GM23338 (cell line): ENCODE data around the gene PPFIA2. TPM values are rescaled to one million over a fixed set of nuclear protein-coding genes. Genes with fewer than 3 reads are reported as not detected.

ENCODE experiments used
- ATAC-seq: fragments of 200-7000 bp; cut with Tn5 transposase; 3 replicates; pipeline ENCODE4 v1.9.1; 2020
- DNase-seq: peaks from one replicate; pipeline ENCODE4 v3.0.0-alpha.2; 2015; ENCODE audit warnings: low spot score
- H2AFZ ChIP-seq: fragments of 200-600 bp; sonication (generic); 2 replicates; pipeline ENCODE4 v1.8.0; 2016; ENCODE audit warnings: antibody characterized with exemption, mild to moderate bottlenecking, moderate library complexity
- H3F3A ChIP-seq: fragments of 200-600 bp; sonication (generic); replicated peaks from 2 replicates; pipeline ENCODE4 v1.8.0; 2017; ENCODE audit warnings: antibody characterized with exemption, mixed run types, low read depth
- H3K27ac ChIP-seq: fragments of 200-600 bp; sonication (generic); 2 replicates; pipeline ENCODE4 v1.6.1; 2016; ENCODE audit warnings: low read depth
- H3K27me3 ChIP-seq: fragments of 200-600 bp; sonication (generic); 2 replicates; pipeline ENCODE4 v1.8.0; 2016; ENCODE audit warnings: mild to moderate bottlenecking, mixed run types, moderate library complexity; ENCODE audit not compliant: insufficient read depth
- H3K36me3 ChIP-seq: fragments of 200-600 bp; sonication (generic); 2 replicates; pipeline ENCODE4 v1.8.0; 2016; ENCODE audit warnings: mild to moderate bottlenecking; ENCODE audit not compliant: insufficient read depth
- H3K4me1 ChIP-seq: fragments of 200-600 bp; sonication (generic); 2 replicates; pipeline ENCODE4 v1.8.0; 2016; ENCODE audit warnings: mild to moderate bottlenecking, moderate library complexity; ENCODE audit not compliant: insufficient read depth
- H3K4me2 ChIP-seq: fragments of 200-600 bp; sonication (generic); 2 replicates; pipeline ENCODE4 v1.7.1; 2017; ENCODE audit warnings: mixed run types
- H3K4me3 ChIP-seq: fragments of 200-600 bp; sonication (generic); 2 replicates; pipeline ENCODE4 v1.6.1; 2016; ENCODE audit warnings: mixed run types
- H3K79me2 ChIP-seq: fragments of 200-600 bp; sonication (generic); replicated peaks from 2 replicates; pipeline ENCODE4 v1.8.0; 2017; ENCODE audit warnings: mild to moderate bottlenecking; ENCODE audit not compliant: insufficient read depth
- H3K9me2 ChIP-seq: fragments of 200-600 bp; sonication (generic); 2 replicates; pipeline ENCODE4 v1.8.0; 2017; ENCODE audit not compliant: insufficient read depth
- H4K20me1 ChIP-seq: fragments of 200-600 bp; sonication (generic); replicated peaks from 2 replicates; pipeline ENCODE4 v1.8.0; 2017; ENCODE audit warnings: mild to moderate bottlenecking; ENCODE audit not compliant: insufficient read depth
- H3K27ac Mint-ChIP-seq: 2 replicates; pipeline ENCODE4 v1.8.0; 2020; ENCODE audit warnings: inconsistent platforms, mild to moderate bottlenecking, moderate library complexity, mixed read lengths
- H3K27me3 Mint-ChIP-seq: 3 replicates; pipeline ENCODE4 v1.8.0; 2022; ENCODE audit warnings: low read depth, mild to moderate bottlenecking, moderate library complexity, mixed read lengths, inconsistent platforms; ENCODE audit not compliant: insufficient read depth, poor library complexity
- H3K36me3 Mint-ChIP-seq: 3 replicates; pipeline ENCODE4 v1.8.0; 2021; ENCODE audit warnings: low read depth, mild to moderate bottlenecking, inconsistent platforms, moderate library complexity, mixed read lengths
- H3K4me1 Mint-ChIP-seq: 3 replicates; pipeline ENCODE4 v1.8.0; 2020; ENCODE audit warnings: mild to moderate bottlenecking, inconsistent platforms, mixed read lengths
- H3K4me3 Mint-ChIP-seq: 3 replicates; pipeline ENCODE4 v1.8.0; 2021; ENCODE audit warnings: moderate library complexity, mild to moderate bottlenecking, inconsistent platforms, mixed read lengths
- H3K9me3 Mint-ChIP-seq: 3 replicates; pipeline ENCODE4 v1.8.0; 2020; ENCODE audit warnings: moderate library complexity, mild to moderate bottlenecking, inconsistent platforms, mixed read lengths
- CTCF ChIP-seq, 2 experiments: fragments of 200-600 bp in 1 of 2; sonication (generic) in 1 of 2; conservative IDR thresholded peaks; 2 replicates each; pipeline versions ENCODE4 v1.5.1 to v1.6.1; 2016 to 2017; ENCODE audit warnings: antibody characterized with exemption in 2 of 2, low read depth in 2 of 2, mild to moderate bottlenecking in 2 of 2, moderate library complexity in 1 of 2
- ETS1 ChIP-seq: IDR thresholded peaks from 2 replicates; pipeline ENCODE4 v1.6.1; 2016; ENCODE audit warnings: antibody characterized with exemption
- EZH2phosphoT487 ChIP-seq: fragments of 200-600 bp; sonication (generic); IDR thresholded peaks from one replicate; pipeline ENCODE4 v1.8.1; 2018; ENCODE audit warnings: antibody characterized with exemption; ENCODE audit not compliant: unreplicated experiment
- JUNB ChIP-seq: IDR thresholded peaks from one replicate; pipeline ENCODE4 v1.6.1; 2016; ENCODE audit warnings: antibody characterized with exemption; ENCODE audit not compliant: unreplicated experiment
- NANOG ChIP-seq: IDR thresholded peaks from 2 replicates; pipeline ENCODE4 v1.6.1; 2016; ENCODE audit warnings: antibody characterized with exemption, borderline replicate concordance
- POLR2AphosphoS5 ChIP-seq: IDR thresholded peaks from 2 replicates; pipeline ENCODE4 v1.6.1; 2016; ENCODE audit warnings: antibody characterized with exemption, low read depth
- REST ChIP-seq: IDR thresholded peaks from one replicate; pipeline ENCODE4 v1.6.1; 2018; ENCODE audit warnings: antibody characterized with exemption; ENCODE audit not compliant: unreplicated experiment
- STAT1 ChIP-seq: IDR thresholded peaks from one replicate; pipeline ENCODE4 v1.6.1; 2016; ENCODE audit warnings: antibody characterized with exemption; ENCODE audit not compliant: unreplicated experiment
- ZNF114 ChIP-seq: fragments of 250-450 bp; sonication (Bioruptor Pico); IDR thresholded peaks from 2 replicates; pipeline ENCODE4 v1.5.0; 2020; ENCODE audit warnings: mild to moderate bottlenecking, moderate library complexity
- ZNF331 ChIP-seq: fragments of 250-450 bp; sonication (Bioruptor Pico); IDR thresholded peaks from 2 replicates; pipeline ENCODE4 v1.5.0; 2020; ENCODE audit warnings: low read depth, mild to moderate bottlenecking, moderate library complexity
- polyA plus RNA-seq: library from polyadenylated mRNA; unstranded; fragments of >200 nt; fragmentation: Nextera tagmentation; extraction: Ambion mirVana; gene quantifications from 2 replicates; pipeline ENCODE4 v1.2.1, GENCODE V29; 2016
- total RNA-seq: library from RNA; depleted of rRNA; stranded (reverse); fragments of >200 nt; shearing (Covaris generic); gene quantifications from 2 replicates; pipeline ENCODE4 v1.2.3, GENCODE V29; 2014

Gene PPFIA2
- total and polyA plus RNA-seq, 2 experiments from 2014 or later: 5.4 to 7.2 TPM

- no peaks in the 10 kb centered on the region for H3K4me1 Mint-ChIP-seq
- Histone ChIP-seq H3K36me3 (0 out of 2 replicates have a peak, but pooled peaks cover 4% of the 10 kb centered on the region), H3K4me3 (no peak overlapping the region), H4K20me1 (no peaks in the 10 kb centered on the region; the same call in 1 of the 2 replicates), H3K4me1 (no peaks in the 10 kb centered on the region), H3K4me2 (no peak overlapping the region), H3K79me2 (no peaks in the 10 kb centered on the region), H3K27me3 (no peaks in the 10 kb centered on the region), H3F3A (no peaks in the 10 kb centered on the region), H3K27ac (no peak overlapping the region), H2AFZ (no peak overlapping the region), H3K9me2 (no peaks in the 10 kb centered on the region)
- no peaks in the 10 kb centered on the region for H3K27me3 Mint-ChIP-seq
- H3K9me3 Mint-ChIP-seq: peaks cover 8% of the 10 kb centered on the region
- no peak overlapping the region for H3K27ac Mint-ChIP-seq
- no peak overlapping the region for H3K4me3 Mint-ChIP-seq
- no peak for ATAC-seq
- H3K36me3 Mint-ChIP-seq: peaks cover 3% of the 10 kb centered on the region; the same call in 2 of the 3 replicates
- no peak for DNase-seq
- TF ChIP-seq POLR2AphosphoS5 (no peak), EZH2phosphoT487 (no peak), NANOG (no peak), STAT1 (no peak), CTCF (conservative IDR thresholded peaks at IDR 0.05; ENCODE audit: low read depth in 2 of 2) (no peak), REST (no peak)
Measured at GRCh38 chr12:81585787-81586186, 173.4 kb downstream of the PPFIA2 start.

GRCh38 chr12:81573228-81573627, 185.9 kb downstream of the PPFIA2 start:
- no peak for ATAC-seq
- Histone ChIP-seq H3K36me3 (no peaks in the 10 kb centered on the region), H3K27ac (no peak overlapping the region), H3K79me2 (no peaks in the 10 kb centered on the region), H3K9me2 (0 out of 2 replicates have a peak, but pooled peaks cover 2% of the 10 kb centered on the region), H3F3A (no peaks in the 10 kb centered on the region), H3K4me3 (no peak overlapping the region), H3K27me3 (no peaks in the 10 kb centered on the region), H3K4me2 (no peak overlapping the region), H2AFZ (no peak overlapping the region), H4K20me1 (no peaks in the 10 kb centered on the region), H3K4me1 (no peaks in the 10 kb centered on the region)
- Mint-ChIP-seq H3K4me3 (no peak overlapping the region), H3K27ac (no peak overlapping the region), H3K9me3 (no peaks in the 10 kb centered on the region), H3K36me3 (no peaks in the 10 kb centered on the region), H3K4me1 (no peaks in the 10 kb centered on the region), H3K27me3 (no peaks in the 10 kb centered on the region)
- peak; percentile 1 for DNase-seq
- TF ChIP-seq JUNB (no peak), ETS1 (no peak), ZNF114 (no peak), STAT1 (no peak), EZH2phosphoT487 (no peak), ZNF331 (CRISPR knock-in tag) (no peak), REST (no peak)
